COR-L47 (cell line): ENCODE results near the gene FCRLB.
A peak's percentile ranks its signal among the peaks of the same experiment; 100 is the strongest.
"Not testable (repeated sequence)": the region's sequence is repeated elsewhere in the genome, so short reads cannot be mapped to it uniquely, and the experiment has no call there.

Experiments used
- DNase-seq: peaks from one replicate; lab custom pipeline; 2025; lab: John Stamatoyannopoulos, UW

Gene FCRLB, protein sequence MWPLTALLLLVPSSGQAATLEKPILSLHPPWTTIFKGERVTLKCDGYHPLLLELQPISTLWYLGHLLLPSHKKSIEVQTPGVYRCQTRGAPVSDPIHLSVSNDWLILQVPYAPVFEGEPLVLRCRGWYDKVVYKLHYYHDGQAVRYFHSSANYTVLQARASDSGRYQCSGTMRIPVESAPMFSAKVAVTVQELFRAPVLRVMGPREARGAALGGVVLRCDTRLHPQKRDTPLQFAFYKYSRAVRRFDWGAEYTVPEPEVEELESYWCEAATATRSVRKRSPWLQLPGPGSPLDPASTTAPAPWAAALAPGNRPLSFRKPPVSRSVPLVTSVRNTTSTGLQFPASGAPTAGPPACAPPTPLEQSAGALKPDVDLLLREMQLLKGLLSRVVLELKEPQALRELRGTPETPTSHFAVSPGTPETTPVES

DNA sequence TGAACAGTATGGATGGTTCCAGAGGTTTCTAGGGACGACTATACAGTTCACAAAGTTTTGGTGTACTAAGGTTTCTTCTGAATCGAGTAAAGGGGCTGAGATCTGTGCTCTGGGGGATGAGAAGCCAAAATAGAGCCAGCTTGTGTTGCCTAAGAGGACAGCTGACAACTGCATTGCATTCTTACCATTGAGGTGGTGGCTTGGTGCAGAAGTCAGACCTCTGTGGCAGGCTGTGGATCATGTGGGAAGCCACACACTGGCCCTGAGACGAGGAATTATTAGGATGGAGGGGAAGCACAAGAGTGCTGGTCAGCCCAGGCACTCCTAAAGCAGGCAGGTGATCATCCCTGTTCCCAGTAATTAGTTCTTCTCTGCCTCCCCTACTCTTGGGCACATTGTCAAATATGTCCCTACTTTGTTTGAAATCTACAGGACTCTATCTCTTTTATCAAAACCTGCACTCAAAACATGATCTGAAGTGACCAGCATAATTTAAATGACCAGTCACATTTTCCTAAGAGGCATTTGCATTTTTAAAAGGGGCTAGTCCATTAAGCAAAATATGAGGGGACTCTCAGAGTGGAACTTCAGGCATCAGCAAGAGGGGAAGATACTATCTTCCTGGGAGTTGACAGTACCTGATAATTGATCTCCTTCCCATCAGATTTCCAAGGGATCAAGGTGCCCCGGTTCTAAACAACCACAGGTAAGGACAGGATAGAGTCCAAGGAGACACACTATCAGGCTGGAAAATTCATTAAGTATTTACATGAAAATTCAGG lies at the start of gene FCRLB:
TSS of gene FCRLB (plus strand) at position 589 of the 782 bp plus-strand sequence. CDS start 1,129 bp downstream, outside the sequence.
- DNase-seq, result no peak

DNA sequence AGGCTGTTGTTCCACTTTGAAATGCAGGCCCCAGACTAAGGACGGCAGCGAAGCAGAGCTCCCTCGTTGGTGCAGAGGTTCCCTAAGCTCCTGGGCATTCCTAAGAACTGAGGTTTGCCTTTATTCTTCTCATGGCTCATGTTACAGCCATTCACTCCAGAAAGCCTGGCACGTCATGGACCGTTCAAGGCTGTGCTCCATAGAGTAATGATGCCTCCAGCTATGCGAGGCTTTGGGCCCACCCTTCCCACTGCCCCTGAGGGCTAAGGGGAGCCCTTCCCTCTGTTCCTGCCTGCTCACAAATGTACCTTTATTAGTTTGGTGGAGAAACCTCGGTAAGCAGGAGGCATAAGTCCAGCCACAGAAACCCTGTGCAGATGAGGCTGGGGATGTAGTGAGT lies 47.9 kb upstream of the FCRLB start:
- not testable (repeated sequence) for DNase-seq

DNA sequence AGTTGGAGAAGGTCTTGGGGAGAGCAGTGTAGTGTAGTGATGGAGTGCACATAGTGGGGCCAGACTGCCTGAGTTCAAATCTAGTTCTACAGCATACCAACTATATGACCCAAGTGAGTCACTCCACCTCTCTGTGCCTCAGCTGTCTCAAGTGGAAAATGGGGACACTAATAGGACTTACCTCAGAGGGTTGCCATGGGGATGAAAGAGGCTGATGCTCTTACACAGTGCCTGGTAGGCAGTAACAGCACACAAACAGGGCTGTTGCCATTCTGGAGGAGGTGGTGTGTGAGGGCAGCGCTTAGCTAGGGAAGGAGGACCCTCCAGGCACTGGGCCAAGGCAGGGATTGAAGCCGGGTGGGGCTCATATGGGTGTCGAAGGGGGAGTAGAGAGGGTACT lies 46.9 kb upstream of the FCRLB start:
- DNase-seq, result not testable (repeated sequence)

DNA sequence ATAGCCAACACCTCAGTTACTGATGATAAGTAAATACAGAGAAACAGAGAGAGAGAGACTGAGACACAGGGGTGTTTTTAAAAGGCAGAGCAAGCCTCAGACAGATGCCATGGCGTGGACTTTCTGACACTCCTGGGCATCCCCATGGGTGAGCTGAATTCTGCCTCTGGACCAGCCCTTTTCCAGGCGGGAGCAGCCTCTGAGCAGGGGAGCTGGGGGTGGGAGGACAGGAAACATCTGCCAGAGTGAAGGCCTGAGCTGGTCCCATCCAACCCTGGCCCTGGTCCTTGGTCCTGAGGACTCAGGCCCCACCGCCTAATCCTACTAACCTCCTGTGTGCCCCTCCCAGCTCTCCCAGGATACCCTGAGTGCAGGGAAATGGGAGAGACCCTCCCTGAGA lies 46.4 kb upstream of the FCRLB start:
- DNase-seq, result not testable (repeated sequence)

DNA sequence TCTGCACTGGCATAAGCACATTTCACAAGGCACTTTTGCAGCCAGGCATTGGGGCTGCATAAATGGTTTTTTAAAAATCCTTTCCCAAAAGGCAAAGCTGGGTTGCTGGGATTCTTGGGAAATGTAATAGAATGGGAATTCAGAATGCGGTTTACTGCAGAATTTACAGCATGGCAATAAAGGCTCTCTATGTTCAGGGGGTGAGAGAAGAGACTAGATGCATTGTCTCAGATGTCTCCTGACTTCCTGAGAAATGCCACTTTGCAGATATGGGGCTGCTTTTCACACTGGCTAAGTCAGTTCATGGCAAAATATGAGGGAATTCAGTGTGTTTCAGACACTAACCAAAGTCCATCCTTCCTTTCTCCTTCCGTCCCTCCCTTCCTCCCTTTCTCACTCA lies 44.9 kb upstream of the FCRLB start:
- DNase-seq, result no peak

DNA sequence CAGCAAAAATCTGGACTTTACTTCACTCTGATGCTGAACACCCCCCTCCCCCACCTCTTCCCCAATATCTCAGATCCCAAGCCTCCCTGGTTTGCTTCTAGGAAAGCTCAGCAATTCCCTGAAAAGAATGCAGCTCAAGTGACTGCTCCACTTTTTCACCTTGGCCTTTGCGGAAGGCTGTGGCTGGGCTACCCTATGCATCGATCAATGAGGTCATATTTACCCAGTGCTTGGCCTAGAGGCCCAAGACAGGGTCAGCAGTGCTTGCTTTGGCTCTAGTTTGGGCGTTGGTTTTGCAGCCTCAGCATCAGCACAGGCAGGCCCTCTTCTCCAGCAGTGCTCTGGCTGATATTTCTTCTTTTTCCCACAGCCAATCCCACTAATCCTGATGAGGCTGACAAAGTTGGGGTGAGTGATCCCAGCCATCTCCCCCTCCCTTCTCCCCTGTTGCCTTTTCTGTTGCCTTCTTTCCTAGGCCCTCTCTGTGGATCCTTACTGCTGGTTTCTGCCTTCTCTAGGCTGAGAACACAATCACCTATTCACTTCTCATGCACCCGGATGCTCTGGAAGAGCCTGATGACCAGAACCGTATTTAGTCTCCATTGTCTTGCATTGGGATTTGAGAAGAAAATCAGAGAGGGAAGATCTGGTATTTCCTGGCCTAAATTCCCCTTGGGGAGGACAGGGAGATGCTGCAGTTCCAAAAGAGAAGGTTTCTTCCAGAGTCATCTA lies 44.2 kb upstream of the FCRLB start:
- DNase-seq, result no peak

DNA sequence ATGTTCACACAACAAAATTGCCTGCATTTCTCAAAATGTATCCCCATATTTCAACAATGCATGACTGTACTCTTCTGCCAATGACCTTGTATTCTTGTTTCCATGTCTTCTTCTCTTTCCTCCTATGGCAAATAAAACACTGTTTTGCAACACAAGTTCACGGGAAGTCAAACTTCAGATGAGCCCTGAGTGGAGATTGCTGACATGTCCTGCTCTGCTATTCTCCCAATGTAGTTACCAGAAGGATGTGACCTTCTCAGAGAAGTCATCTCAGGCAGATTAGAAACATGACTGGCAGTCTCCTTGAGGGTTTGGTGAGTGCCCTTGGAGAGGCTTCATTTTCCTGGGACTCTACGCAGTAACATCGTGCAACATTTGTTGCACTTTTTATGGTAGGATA lies 42.8 kb upstream of the FCRLB start:
- no peak for DNase-seq

DNA sequence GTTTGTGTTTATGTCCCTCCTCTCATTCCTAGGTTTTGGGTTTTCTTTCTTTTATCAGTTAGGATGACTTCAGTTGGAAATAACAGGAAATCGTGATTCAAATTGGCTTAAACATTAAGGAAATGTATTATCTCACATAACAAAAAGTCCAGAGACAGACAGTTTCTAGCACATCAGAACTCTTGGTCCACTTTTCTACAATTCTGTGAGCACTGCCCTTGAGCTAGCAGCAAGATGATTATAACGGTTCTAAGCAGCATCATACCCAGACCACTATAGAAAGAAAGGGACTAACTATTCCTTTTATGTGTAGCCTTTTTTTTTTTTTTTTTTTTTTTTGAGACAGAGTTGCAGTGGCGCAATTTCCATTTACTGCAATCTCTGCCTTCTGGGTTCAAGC lies 39.5 kb upstream of the FCRLB start:
- no peak for DNase-seq

DNA sequence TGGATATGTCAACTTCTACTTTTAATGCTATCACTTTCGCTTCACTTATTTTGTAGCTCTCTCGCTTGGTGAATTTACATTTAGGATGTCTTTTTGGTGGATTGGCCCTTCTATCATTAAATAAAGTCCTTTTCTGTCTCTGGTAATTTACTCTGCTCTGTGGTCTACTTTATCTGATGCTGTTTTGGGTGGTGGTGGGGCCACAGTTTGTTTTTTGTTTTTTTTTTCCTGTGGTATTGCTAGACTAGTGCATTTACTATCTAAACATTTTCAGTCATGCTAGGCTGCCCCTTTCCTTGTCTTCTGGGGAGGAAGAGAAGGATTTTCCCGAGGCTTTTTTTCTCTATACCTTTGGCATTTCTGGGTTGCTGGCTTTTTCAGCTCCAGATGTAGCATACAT lies 32.4 kb upstream of the FCRLB start:
- DNase-seq, result no peak

DNA sequence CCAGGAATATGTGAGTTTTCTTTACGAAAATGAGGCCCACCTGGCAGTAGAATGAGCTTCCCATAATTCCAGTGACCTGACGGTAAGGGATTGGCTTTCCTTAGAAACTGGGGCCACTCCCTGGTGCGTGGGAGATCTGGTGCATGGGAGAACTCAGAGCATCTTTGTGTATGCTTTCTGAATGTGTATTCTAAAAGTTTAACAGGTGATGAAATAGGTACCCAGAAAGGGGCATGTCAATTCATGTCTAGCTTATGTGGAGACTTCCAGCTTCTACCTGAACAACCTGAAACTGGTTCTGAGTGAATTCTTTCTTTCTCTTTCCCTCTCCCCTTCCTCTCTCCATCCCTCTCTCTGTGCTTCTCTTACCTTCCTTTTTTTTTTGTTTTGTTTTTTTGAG lies 29.5 kb upstream of the FCRLB start:
- DNase-seq, result no peak

DNA sequence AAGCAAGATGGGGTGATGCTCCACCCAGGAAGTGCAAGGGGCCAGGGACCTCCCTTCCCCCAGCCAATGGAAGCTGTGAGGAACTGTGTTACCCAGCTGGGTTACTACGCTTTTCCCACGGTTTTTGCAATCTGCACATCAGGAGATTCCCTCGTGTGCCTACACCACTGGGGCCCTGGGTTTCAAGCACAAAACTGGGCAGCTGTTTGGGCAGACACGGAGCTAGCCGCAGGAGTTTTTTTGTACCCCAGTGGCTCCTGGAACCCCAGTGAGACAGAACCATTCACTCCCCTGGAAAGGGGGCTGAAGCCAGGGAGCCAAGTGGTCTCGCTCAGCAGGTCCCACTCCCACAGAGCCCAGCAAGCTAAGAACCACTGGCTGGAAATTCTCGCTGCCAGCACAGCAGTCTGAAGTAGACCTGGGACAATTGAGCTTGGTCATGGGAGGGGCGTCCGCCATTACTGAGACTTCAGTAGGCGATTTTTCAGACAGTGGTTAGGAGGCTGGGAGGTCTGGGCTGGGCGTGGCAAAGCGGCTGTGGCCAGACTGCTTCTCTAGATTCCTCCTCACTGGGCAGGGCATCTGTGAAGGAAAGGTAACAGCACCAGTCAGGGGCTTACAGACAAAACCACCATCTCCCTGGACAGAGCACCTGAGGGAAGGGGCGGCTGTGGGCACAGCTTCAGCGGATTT lies 28.2 kb upstream of the FCRLB start:
- peak; percentile 29 for DNase-seq

DNA sequence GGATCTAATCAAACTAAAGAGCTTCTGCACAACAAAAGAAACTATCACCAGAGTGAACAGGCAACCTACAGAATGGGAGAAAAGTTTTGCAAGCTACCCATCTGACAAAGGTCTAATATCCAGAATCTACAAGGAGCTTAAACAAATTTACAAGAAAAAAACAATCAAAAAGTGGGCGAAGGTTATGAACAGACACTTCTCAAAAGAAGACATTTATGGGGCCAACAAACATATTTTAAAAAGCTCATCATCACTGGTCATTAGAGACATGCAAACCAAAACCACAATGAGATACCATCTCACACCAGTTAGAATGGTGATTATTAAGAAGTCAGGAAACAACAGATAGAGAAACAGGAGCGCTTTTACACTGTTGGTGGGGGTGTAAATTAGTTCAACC lies 23.0 kb upstream of the FCRLB start:
- DNase-seq, result not testable (repeated sequence)

DNA sequence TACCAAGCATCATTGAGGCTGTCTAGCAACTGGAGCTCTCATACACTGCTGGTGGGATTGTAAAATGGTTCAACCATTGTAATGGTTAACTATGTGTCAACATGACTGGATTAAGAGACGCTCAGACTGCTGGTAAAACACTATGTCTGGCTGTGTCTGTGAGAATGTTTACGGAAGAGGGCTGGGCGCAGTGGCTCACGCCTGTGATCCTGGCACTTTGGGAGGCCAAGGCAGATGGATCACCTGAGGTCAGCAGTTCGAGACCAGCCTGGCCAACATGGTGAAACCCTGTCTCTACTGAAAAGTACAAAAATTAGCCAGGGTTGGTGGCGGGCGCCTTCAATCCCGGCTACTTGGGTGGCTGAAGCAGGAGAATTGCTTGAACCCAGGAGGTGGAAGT lies 19.1 kb upstream of the FCRLB start:
- peak; percentile 2 for DNase-seq

DNA sequence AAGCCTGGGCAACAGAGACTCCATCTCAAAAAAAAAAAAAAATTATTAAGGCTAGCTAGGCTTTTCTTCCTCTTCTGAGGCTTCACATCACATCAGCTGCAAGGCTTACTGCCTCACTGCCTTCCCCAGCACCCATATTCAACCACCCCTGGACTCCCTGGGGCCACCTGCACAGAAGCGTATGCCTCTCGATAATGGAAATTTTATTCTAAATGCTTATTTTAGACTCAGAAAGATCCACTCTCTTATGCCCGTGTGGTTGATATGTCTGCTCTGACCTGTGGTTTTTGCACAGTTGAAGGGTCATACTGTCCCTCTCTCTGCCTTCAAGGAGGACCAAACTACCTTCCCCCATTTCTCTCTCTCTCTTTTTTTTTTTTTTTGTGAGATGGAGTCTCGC lies 15.8 kb upstream of the FCRLB start:
- no peak for DNase-seq

DNA sequence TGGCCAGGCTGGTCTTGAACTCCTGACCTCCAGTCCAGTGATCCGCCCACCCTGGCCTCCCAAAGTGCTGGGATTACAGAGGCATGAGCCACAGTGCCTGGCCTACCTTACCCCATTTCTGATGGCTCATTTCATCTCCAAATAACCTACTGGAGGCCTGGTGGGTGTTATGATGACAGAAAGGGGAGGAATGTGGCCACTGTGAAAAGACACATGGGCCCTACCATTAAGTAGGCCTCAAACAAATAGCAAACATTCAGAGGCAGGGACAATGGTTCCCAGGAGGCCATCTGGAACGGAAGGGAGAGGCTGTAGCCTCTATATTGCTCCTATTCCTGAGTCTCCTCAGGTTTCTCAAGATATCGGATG lies 15.2 kb upstream of the FCRLB start:
- DNase-seq, result no peak

DNA sequence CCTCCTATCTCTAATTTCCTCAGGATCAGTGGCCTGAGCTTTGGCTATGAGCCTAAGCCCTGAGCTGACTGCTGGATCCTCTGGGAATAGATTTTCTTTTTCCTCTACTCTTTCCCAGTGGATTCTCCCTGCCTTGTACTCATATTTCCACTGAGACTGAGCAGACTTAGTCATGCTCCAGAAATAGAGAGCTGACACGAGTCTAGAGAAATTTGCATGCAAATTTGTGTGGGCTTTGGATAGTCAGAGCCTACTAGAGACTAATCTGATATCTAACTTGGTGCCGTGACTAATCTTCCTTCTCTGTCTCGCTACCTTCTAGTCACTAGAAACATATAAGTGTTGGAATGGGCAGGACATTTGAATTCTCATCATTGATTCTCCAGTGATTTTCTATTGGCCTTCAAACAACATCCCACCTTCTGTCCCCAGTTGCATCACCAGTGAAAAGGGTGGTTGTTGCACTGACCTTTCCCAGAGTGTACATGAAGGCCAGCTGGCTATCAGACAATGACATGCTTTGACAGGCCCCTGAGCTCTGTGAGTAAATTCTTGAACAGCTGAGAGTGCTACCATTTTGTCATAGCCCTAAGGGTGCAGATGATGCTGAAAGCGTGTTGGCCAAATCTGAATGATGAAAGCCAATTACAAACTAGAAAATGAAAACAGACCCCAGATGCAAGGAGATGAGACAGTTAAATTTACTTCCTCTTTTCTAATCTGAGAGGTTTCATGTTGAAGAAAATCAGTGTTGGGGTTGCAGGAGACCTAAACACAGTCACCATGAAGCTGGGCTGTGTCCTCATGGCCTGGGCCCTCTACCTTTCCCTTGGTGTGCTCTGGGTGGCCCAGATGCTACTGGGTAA lies 14.6 kb upstream of the FCRLB start, which contains the start of gene FCRLA:
TSS of gene FCRLA (plus strand) at position 748 of the 866 bp plus-strand sequence. CDS start at position 784, 36 bp downstream.
- no peak for DNase-seq

DNA sequence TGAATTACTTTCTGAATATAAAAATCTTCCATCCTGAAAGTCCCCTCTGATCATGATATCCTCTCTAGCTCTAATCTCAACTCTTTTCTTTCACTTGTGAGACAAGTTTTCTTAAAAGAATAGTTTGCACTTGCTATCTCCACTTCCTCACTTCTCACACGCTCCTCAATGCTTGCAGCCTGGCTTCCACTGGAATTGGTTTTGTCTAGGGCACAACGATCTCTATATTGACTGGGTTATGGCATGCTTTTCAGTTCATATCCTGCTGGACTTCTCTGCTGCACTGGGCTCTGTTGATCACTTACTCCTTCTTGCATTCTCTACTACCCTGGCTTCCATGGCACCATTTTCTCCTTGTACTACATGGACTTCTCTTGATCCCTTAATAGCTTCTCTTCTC lies 13.8 kb upstream of the FCRLB start:
- no peak for DNase-seq

DNA sequence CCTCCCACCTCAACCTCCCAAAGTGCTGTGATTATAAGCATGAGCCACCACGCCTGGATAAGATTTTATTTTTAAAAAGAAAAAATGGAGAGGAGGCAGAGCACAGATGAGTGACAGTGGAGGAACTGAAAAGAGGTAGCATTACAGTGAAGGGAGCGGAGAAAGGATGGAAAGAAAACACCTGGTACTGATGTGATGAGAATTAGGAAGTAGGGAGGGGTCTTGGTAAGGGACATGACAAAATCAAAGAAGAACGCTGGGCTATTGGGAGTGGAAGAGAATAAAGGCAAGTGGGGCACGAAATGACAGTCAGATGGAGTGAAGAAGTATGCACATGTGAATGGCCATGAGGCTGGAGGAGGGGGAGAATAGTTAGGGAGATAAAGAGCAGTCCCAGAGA lies 12.0 kb upstream of the FCRLB start:
- no peak for DNase-seq

DNA sequence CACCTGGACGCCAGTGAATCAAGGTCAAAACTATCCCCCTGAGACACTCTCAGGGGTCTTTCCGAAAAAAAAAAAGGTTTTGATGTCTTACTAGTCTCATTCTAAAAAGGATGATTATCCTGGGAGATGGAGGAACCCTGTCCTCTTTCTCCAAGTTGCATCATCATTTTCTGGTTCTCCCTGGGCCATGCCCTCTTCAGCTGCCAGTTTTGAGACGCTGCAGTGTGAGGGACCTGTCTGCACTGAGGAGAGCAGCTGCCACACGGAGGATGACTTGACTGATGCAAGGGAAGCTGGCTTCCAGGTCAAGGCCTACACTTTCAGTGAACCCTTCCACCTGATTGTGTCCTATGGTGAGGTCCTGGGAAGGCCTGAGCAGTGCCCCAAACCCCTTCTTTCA lies 10.8 kb upstream of the FCRLB start:
- no peak for DNase-seq

DNA sequence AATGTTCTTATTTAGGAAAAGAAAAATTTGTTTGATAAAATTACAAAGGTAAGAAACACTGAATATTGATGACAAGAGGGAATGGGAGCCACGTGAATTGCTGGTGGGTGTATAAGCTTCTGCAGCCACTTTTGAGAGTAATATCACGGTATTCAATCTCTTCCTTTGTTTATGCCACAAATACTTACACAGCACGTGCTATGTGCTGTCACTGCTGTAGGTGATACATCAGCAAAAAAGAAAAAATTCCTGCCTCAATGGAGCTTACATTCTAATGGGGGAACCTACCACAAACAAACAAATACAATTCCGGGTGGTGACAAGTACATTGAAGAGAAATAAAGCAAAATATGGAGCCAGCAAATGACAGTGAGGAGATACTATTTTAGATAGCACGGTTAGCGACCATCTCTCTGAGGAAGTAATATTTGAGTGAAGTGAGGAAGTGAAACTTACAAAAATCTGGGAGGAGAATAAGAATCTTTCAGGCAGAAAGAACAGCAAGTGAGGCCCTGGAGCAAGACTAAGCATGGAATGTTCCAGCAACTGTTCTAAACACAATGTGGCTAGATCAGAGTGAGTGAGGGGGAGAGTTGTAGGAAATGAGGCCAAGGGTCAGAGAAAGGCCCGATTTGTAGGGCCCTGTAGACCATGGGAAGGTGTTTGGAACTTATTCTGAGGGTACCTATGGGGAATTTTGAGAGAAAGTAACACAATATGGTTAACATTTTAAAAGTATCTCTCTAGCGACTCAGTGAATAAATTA lies 2.6 kb upstream of the FCRLB start:
- DNase-seq, result no peak
